Osteoblast (primary cell): ENCODE measurements around the gene AQP1. TPM values are rescaled to one million over a fixed set of nuclear protein-coding genes. Genes with fewer than 3 reads are reported as not detected.

ENCODE experiments used
- DNase-seq: peaks from one replicate; pipeline ENCODE4 v3.0.0; 2011; ENCODE audit warnings: low spot score, mixed read lengths; ENCODE audit not compliant: insufficient read length; ENCODE audit errors: missing footprints
- H2AFZ ChIP-seq: 2 replicates; pipeline ENCODE4 v1.6.0; 2011; ENCODE audit warnings: mild to moderate bottlenecking, low read length
- H3K27ac ChIP-seq: 2 replicates; pipeline ENCODE4 v1.5.1; 2011; ENCODE audit warnings: mild to moderate bottlenecking, low read depth, low read length, moderate library complexity
- H3K27me3 ChIP-seq: 2 replicates; pipeline ENCODE4 v1.6.0; 2012; ENCODE audit warnings: mild to moderate bottlenecking, control low read depth, inconsistent platforms, low read length, moderate library complexity; ENCODE audit not compliant: insufficient read depth
- H3K36me3 ChIP-seq: 2 replicates; pipeline ENCODE4 v1.5.1; 2011; ENCODE audit warnings: mild to moderate bottlenecking, low read length, control low read depth, moderate library complexity; ENCODE audit not compliant: insufficient read depth
- H3K4me1 ChIP-seq: 2 replicates; pipeline ENCODE4 v1.5.1; 2011; ENCODE audit warnings: mild to moderate bottlenecking, low read length, control low read depth, moderate library complexity; ENCODE audit not compliant: insufficient read depth
- H3K4me2 ChIP-seq: 2 replicates; pipeline ENCODE4 v1.6.0; 2011; ENCODE audit warnings: mild to moderate bottlenecking, low read length; ENCODE audit not compliant: insufficient read depth
- H3K4me3 ChIP-seq: fragments of 200-600 bp; sonication (generic); 3 replicates; pipeline ENCODE4 v1.5.1; 2012; ENCODE audit warnings: mild to moderate bottlenecking, low read length, inconsistent platforms; ENCODE audit not compliant: insufficient read depth
- H3K79me2 ChIP-seq: 2 replicates; pipeline ENCODE4 v1.6.0; 2012; ENCODE audit warnings: mild to moderate bottlenecking, low read length, control low read depth, inconsistent platforms; ENCODE audit not compliant: insufficient read depth
- H3K9me3 ChIP-seq: 2 replicates; pipeline ENCODE4 v1.5.1; 2011; ENCODE audit warnings: low read depth, low read length, control low read depth
- H4K20me1 ChIP-seq: 2 replicates; pipeline ENCODE4 v1.6.0; 2012; ENCODE audit warnings: mild to moderate bottlenecking, low read length, control low read depth; ENCODE audit not compliant: insufficient read depth
- CTCF ChIP-seq: IDR thresholded peaks from 2 replicates; pipeline ENCODE4 v1.5.1; 2011; ENCODE audit warnings: mild to moderate bottlenecking, low read depth, low read length, moderate library complexity; ENCODE audit errors: extremely low read depth
- total RNA-seq: library from RNA; depleted of rRNA; stranded (reverse); fragments of >200 nt; gene quantifications from 2 replicates; pipeline ENCODE4 v1.2.3, GENCODE V29; 2012

Gene AQP1
- total RNA-seq, 1 donor, result 0.72 TPM

GRCh38 chr7:30950197-30950596, 38.5 kb downstream of the AQP1 start:
- Histone ChIP-seq H3K4me3 (no peak overlapping the region), H3K4me2 (no peak overlapping the region), H4K20me1 (no peaks in the 10 kb centered on the region), H3K27ac (no peak overlapping the region), H3K36me3 (no peaks in the 10 kb centered on the region), H2AFZ (no peak overlapping the region), H3K9me3 (peaks cover under 1% of the 10 kb centered on the region), H3K4me1 (no peaks in the 10 kb centered on the region), H3K27me3 (peaks cover 35% of the 10 kb centered on the region), H3K79me2 (no peaks in the 10 kb centered on the region)
- no peak for DNase-seq
- no peak for TF ChIP-seq CTCF

GRCh38 chr7:30954914-30955313, 43.3 kb downstream of the AQP1 start:
- Histone ChIP-seq H3K79me2 (no peaks in the 10 kb centered on the region), H3K4me3 (no peak overlapping the region), H3K4me2 (no peak overlapping the region), H3K27me3 (peaks cover 28% of the 10 kb centered on the region), H4K20me1 (no peaks in the 10 kb centered on the region), H3K4me1 (no peaks in the 10 kb centered on the region), H3K27ac (no peak overlapping the region), H2AFZ (no peak overlapping the region), H3K36me3 (no peaks in the 10 kb centered on the region), H3K9me3 (no peaks in the 10 kb centered on the region)
- no peak for DNase-seq
- TF ChIP-seq CTCF, result no peak

- no peak for TF ChIP-seq CTCF
- no peak overlapping the region for H3K4me2 ChIP-seq
- no peak for DNase-seq
- H3K9me3 ChIP-seq, result no peaks in the 10 kb centered on the region
- H3K4me1 ChIP-seq, result no peaks in the 10 kb centered on the region
- no peak overlapping the region for H2AFZ ChIP-seq
- H3K27me3 ChIP-seq, result peaks cover 16% of the 10 kb centered on the region
- no peaks in the 10 kb centered on the region for H3K36me3 ChIP-seq
- no peak overlapping the region for H3K4me3 ChIP-seq
- H4K20me1 ChIP-seq, result no peaks in the 10 kb centered on the region
- H3K27ac ChIP-seq, result no peak overlapping the region
- H3K79me2 ChIP-seq, result no peaks in the 10 kb centered on the region
Observed at GRCh38 chr7:30956704-30957103, 45.1 kb downstream of the AQP1 start.

- Histone ChIP-seq H3K27ac (no peak within 1 kb of the TSS), H3K4me2 (no peak within 1 kb of the TSS), H3K9me3 (no peaks in the 10 kb centered on the region), H2AFZ (no peak within 1 kb of the TSS), H3K4me3 (no peak within 1 kb of the TSS), H3K79me2 (no peaks in the 10 kb centered on the region), H3K36me3 (no peaks in the 10 kb centered on the region), H4K20me1 (no peaks in the 10 kb centered on the region), H3K4me1 (no peaks in the 10 kb centered on the region), H3K27me3 (peaks cover 27% of the 10 kb centered on the region)
- no peak for DNase-seq
- no peak for TF ChIP-seq CTCF
Observed at GRCh38 chr7:30963842-30964241, 52.2 kb downstream of the AQP1 start, which contains the start of gene GHRHR. Gene GHRHR (plus strand): TSS chr7:30963953. CDS start chr7:30964069, 116 bp downstream.
